ENCODE data around the gene NDST4. TPM values are rescaled to one million over a fixed set of nuclear protein-coding genes. Genes with fewer than 3 reads are reported as not detected.
"Not testable (repeated sequence)": the region's sequence is repeated elsewhere in the genome, so short reads cannot be mapped to it uniquely, and the experiment has no call there.

NDST4 gene
- total and polyA plus RNA-seq, 2 of the 4 experiments (the other 2 are of a cell fraction) = not detected

DNA sequence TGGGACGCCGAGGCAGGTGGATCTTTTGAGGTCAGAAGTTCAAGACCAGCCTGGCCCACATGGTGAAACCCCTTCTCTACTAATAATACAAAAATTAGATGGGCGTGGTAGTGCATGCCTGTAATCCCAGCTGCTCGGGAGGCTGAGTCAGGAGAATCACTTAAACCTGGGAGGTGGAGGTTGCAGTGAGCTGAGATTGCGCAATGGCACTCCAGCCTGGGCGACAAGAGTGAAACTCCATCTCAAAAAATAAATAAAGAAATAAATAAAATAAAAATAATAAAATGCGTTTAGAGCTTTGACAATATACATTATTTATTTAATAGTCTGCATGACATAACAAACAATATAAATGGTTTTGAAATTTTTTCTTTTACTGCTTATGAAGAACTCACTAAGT is 133.0 kb downstream of the NDST4 start:
- H3K14ac ChIP-seq (replicated peaks; ENCODE audit: low read depth, low read length); H3K4me2 ChIP-seq (ENCODE audit: low read depth, low read length): not testable (repeated sequence)
- TF ChIP-seq CEBPB (IDR thresholded peaks at IDR 0.05; ENCODE audit: low read depth, low read length) = 0 out of 2 replicates have a peak, but pooled peaks have one; percentile 27

More for the DNA sequence above, 133.0 kb downstream of the NDST4 start:
- dilution Hi-C loops (cut with HindIII; ENCODE audit: low sequenced_read_pairs, unreplicated experiment); H3K18ac ChIP-seq (ENCODE audit: low read depth, low read length); H2BK120ac ChIP-seq (ENCODE audit: low read depth, low read length); H3K4me1 ChIP-seq (ENCODE audit: control insufficient read depth, insufficient read depth, low read length); H3K27me3 ChIP-seq (ENCODE audit: control insufficient read depth, insufficient read depth, low read length); H2AK5ac ChIP-seq (ENCODE audit: low read depth, low read length); ATAC-seq (ENCODE audit: low read depth); H2BK15ac ChIP-seq (ENCODE audit: low read depth, low read length); H2AFZ ChIP-seq (replicated peaks; ENCODE audit: low read length, poor library complexity); H3K56ac ChIP-seq (ENCODE audit: extremely low read depth, insufficient read depth, low read length); H3K9me3 ChIP-seq (ENCODE audit: control insufficient read depth, insufficient read depth, low read length); H4K5ac ChIP-seq (ENCODE audit: low read depth, low read length); H4K20me1 ChIP-seq (ENCODE audit: insufficient read depth, low read length); DNase-seq; CTCF ChIA-PET; H3K9me1 ChIP-seq (ENCODE audit: insufficient read depth, low read length); intact Hi-C loops (cut with micrococcal nuclease); H3K4me3 ChIP-seq (ENCODE audit: insufficient read depth, low read depth, low read length); H3K4ac ChIP-seq (ENCODE audit: low read depth, low read length); H3K27ac ChIP-seq (ENCODE audit: insufficient read depth, low read length); H3K23ac ChIP-seq (ENCODE audit: low read depth, low read length); H3K9ac ChIP-seq (ENCODE audit: low read depth, low read length); H4K91ac ChIP-seq (ENCODE audit: insufficient read depth, low read depth, low read length); POLR2A ChIA-PET (ENCODE audit: unreplicated experiment); H2BK20ac ChIP-seq (ENCODE audit: low read depth, low read length); BruUV-seq (replicated peaks); in situ Hi-C loops (cut with MboI; ENCODE audit: low sequenced_read_pairs); H2AK9ac ChIP-seq (replicated peaks; ENCODE audit: low read depth, low read length, poor library complexity); H4K8ac ChIP-seq (ENCODE audit: low read depth in 2 of 2, low read length in 2 of 2); H3K36me3 ChIP-seq (ENCODE audit: control insufficient read depth, insufficient read depth, low read length); H3K79me1 ChIP-seq (ENCODE audit: low read depth in 1 of 2, low read length in 2 of 2); H2BK5ac ChIP-seq (ENCODE audit: low read depth, low read length, poor library complexity, severe bottlenecking): not testable (repeated sequence)
- WGBS, 2 experiments (ENCODE audit: extremely low coverage in 2 of 2, insufficient read length in 1 of 2) = no CpG with 5 or more reads among the region's 7 CpGs
